OCI-LY3 (cell line): ENCODE data around the gene CRYBG3.

ENCODE experiments used
- H2AFZ ChIP-seq: fragments of 200-600, 300-600 bp; shearing (Covaris generic); 2 replicates; pipeline ENCODE4 v1.6.0; 2014; ENCODE audit warnings: antibody characterized with exemption, low read depth, low read length
- H3K27ac ChIP-seq: fragments of 200-600, 300-600 bp; sonication (generic); 2 replicates; pipeline ENCODE4 v1.5.1; 2014; ENCODE audit warnings: mild to moderate bottlenecking, low read length, moderate library complexity, mixed read lengths
- H3K27me3 ChIP-seq: fragments of 200-600, 300-600 bp; sonication (generic); 2 replicates; pipeline ENCODE4 v1.6.1; 2014; ENCODE audit warnings: low read depth, low read length, mixed read lengths
- H3K36me3 ChIP-seq: fragments of 200-600, 300-600 bp; sonication (generic); replicated peaks from 2 replicates; pipeline ENCODE3; 2014; ENCODE audit warnings: low read depth, low read length, mixed read lengths
- H3K4me1 ChIP-seq: fragments of 300-600, 200-600 bp; sonication (generic); 2 replicates; pipeline ENCODE4 v1.6.1; 2014; ENCODE audit warnings: low read length, mixed read lengths
- H3K4me2 ChIP-seq: fragments of 200-600, 300-600 bp; sonication (generic); 2 replicates; pipeline ENCODE4 v1.6.1; 2014; ENCODE audit warnings: low read length, mixed read lengths
- H3K4me3 ChIP-seq: fragments of 300-600, 200-600 bp; sonication (generic); 2 replicates; pipeline ENCODE4 v1.5.1; 2014; ENCODE audit warnings: antibody characterized with exemption, mild to moderate bottlenecking, low read length, moderate library complexity
- H3K79me2 ChIP-seq: fragments of 300-600, 200-600 bp; shearing (Covaris generic); 2 replicates; pipeline ENCODE4 v1.6.1; 2014; ENCODE audit warnings: mild to moderate bottlenecking, low read length, mixed read lengths
- H3K9ac ChIP-seq: fragments of 300-600, 200-600 bp; shearing (Covaris generic); 2 replicates; pipeline ENCODE4 v1.6.0; 2014; ENCODE audit warnings: mild to moderate bottlenecking, low read length, moderate library complexity
- H3K9me3 ChIP-seq: fragments of 200-600, 300-600 bp; shearing (Covaris generic); 2 replicates; pipeline ENCODE4 v1.6.1; 2014; ENCODE audit warnings: low read length, mixed read lengths; ENCODE audit not compliant: insufficient read depth
- H4K20me1 ChIP-seq: fragments of 200-600, 300-600 bp; sonication (generic); 2 replicates; pipeline ENCODE4 v1.6.1; 2016; ENCODE audit warnings: low read length, mixed read lengths; ENCODE audit not compliant: insufficient read depth
- EZH2phosphoT487 ChIP-seq: fragments of 200-600 bp; shearing (Covaris generic); IDR thresholded peaks from 2 replicates; pipeline ENCODE4 v1.6.1; 2018; ENCODE audit warnings: antibody characterized with exemption, mixed run types, low read depth
- TF ChIP-seq, protein P1 (sequence below): fragments of 200-600, 300-600 bp; sonication (generic); IDR thresholded peaks from 2 replicates; pipeline ENCODE4 v1.5.1; 2014; ENCODE audit warnings: antibody characterized with exemption, low read length, low read depth

The CRYBG3 gene

DNA sequence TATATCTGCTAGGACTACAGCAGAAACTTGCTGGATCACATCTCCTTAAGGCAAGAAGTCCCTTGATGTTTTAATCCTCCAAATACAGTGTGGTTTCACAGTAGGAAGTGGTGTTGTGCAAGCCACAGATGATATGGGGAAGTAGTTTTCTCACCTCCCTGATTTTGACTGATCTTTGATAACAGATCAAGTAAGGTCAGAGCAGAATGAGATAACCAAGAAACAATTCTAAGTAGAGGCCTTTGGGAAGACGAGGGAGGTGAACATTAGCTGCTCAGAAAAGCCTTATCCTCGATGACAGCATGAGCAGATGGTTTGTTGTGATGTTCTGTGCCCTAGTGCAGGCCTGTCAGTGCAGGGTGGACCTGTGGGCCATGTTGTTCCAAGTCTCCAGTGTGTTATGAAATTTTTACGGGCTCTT is 89.1 kb downstream of the CRYBG3 start:
- H3K27ac ChIP-seq, result peak overlapping the region; percentile 17; the same call in 1 of the 2 replicates
- H3K9me3 ChIP-seq, result no peaks in the 10 kb centered on the region
- TF ChIP-seq EZH2phosphoT487, result no peak
- TF ChIP-seq, protein P1, sequence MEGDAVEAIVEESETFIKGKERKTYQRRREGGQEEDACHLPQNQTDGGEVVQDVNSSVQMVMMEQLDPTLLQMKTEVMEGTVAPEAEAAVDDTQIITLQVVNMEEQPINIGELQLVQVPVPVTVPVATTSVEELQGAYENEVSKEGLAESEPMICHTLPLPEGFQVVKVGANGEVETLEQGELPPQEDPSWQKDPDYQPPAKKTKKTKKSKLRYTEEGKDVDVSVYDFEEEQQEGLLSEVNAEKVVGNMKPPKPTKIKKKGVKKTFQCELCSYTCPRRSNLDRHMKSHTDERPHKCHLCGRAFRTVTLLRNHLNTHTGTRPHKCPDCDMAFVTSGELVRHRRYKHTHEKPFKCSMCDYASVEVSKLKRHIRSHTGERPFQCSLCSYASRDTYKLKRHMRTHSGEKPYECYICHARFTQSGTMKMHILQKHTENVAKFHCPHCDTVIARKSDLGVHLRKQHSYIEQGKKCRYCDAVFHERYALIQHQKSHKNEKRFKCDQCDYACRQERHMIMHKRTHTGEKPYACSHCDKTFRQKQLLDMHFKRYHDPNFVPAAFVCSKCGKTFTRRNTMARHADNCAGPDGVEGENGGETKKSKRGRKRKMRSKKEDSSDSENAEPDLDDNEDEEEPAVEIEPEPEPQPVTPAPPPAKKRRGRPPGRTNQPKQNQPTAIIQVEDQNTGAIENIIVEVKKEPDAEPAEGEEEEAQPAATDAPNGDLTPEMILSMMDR, result no peak
- H2AFZ ChIP-seq, result no peak overlapping the region
- H3K4me2 ChIP-seq, result peak overlapping the region; percentile 62
- no peaks in the 10 kb centered on the region for H4K20me1 ChIP-seq
- peaks cover 16% of the 10 kb centered on the region for H3K4me1 ChIP-seq
- H3K27me3 ChIP-seq, result no peaks in the 10 kb centered on the region
- peak overlapping the region; percentile 63 for H3K4me3 ChIP-seq
- no peaks in the 10 kb centered on the region for H3K79me2 ChIP-seq
- no peaks in the 10 kb centered on the region for H3K36me3 ChIP-seq
- H3K9ac ChIP-seq, result 0 out of 2 replicates have a peak overlapping the region, but pooled peaks have one; percentile 14

DNA sequence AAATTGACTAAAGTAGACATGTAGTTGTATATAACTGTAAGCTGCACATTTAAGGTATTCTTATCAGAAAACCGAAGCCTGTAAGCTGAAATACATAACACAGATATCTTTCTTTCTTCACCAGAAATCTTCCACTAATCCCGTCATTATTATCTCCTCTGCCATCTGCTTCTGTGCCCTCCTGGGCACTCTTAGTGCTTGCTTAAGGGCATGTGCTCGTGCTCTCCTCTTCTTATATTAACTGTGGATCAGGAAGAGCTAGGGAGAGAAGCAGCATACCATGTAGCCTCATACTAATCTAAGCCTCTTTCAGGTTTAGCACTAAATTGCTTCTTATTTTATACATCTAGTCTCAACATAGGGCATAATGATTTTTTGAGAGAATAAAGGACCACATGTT is 89.6 kb downstream of the CRYBG3 start:
- TF ChIP-seq EZH2phosphoT487, result no peak
- TF ChIP-seq, protein P1, result no peak
- H2AFZ ChIP-seq, result no peak overlapping the region
- no peak overlapping the region for H3K9ac ChIP-seq
- no peaks in the 10 kb centered on the region for H3K79me2 ChIP-seq
- H3K4me3 ChIP-seq, result no peak overlapping the region
- no peaks in the 10 kb centered on the region for H3K27me3 ChIP-seq
- no peak overlapping the region for H3K27ac ChIP-seq
- peaks cover 16% of the 10 kb centered on the region for H3K4me1 ChIP-seq
- H3K9me3 ChIP-seq, result no peaks in the 10 kb centered on the region
- peaks cover 5% of the 10 kb centered on the region for H3K36me3 ChIP-seq
- no peaks in the 10 kb centered on the region for H4K20me1 ChIP-seq
- H3K4me2 ChIP-seq, result no peak overlapping the region

DNA sequence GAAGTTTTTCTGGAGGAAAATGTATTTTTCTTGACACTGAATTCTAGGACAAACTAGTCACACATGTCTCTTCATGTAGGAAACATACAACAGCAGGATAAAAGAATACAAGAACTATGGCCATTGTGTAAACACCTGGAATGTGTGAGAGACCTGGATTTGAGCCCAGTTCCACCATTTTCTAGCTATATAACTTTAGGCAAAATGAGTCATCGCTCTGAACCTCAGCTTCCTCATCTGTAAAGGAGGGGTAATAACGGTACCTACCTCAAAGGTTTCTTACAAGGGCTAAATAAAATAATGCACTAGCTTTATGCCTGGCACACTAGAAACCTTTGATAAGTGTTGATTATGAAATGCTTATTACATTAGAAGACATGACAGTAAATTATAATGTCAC is 92.6 kb downstream of the CRYBG3 start:
- Histone ChIP-seq H2AFZ (no peak overlapping the region), H3K9ac (no peak overlapping the region), H3K9me3 (no peaks in the 10 kb centered on the region), H4K20me1 (no peaks in the 10 kb centered on the region), H3K27ac (no peak overlapping the region), H3K27me3 (no peaks in the 10 kb centered on the region), H3K4me3 (no peak overlapping the region), H3K79me2 (no peaks in the 10 kb centered on the region), H3K4me1 (peaks cover 16% of the 10 kb centered on the region), H3K4me2 (no peak overlapping the region), H3K36me3 (peaks cover 6% of the 10 kb centered on the region)
- TF ChIP-seq, protein P1, result no peak
- no peak for TF ChIP-seq EZH2phosphoT487

DNA sequence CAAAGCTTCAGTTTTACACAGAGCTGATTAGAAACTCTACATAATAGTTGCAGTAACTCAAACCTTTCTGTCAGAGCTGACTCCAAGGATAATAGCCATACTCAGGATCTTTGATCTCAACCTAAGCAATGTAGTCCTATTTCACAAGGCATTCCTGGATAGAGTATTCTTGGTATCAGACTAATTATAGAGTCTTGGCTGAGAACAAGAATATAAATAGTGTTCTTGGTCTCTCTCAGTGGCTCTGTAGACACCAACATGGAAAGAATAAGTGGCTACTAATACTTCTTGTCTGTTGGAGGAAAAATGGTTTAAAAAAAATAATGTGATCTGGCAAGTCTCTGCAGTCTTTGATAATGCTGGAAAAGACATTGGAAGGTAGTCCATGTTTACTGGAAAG is 94.8 kb downstream of the CRYBG3 start:
- Histone ChIP-seq H3K79me2 (no peaks in the 10 kb centered on the region), H3K36me3 (peaks cover 6% of the 10 kb centered on the region), H3K9ac (no peak overlapping the region), H2AFZ (no peak overlapping the region), H3K4me3 (no peak overlapping the region), H3K4me1 (peaks cover 7% of the 10 kb centered on the region), H3K27me3 (no peaks in the 10 kb centered on the region), H4K20me1 (no peaks in the 10 kb centered on the region), H3K4me2 (no peak overlapping the region), H3K9me3 (no peaks in the 10 kb centered on the region), H3K27ac (no peak overlapping the region)
- TF ChIP-seq EZH2phosphoT487, result no peak
- TF ChIP-seq, protein P1, result no peak
